ENCODE results near the gene FIZ1. TPM values are rescaled to one million over a fixed set of nuclear protein-coding genes. Genes with fewer than 3 reads are reported as not detected.

The FIZ1 gene
- total RNA-seq, 1 experiment from 2014 or later = 21.5 TPM

DNA sequence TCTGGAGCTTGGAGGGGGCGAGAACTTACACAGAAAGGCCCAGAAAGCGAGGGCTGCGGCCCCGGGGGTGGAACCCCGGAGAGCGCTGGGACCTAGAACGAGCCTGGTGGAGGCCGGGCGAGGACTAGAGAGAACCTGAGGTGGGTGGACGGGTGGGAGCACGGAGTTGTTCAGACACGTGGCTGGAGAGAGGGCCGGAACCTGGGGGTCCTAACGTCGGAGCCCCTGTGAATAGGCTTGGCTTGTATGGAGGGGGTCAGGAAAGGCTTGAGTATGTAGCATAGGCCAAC lies 44.5 kb upstream of the FIZ1 start:
- H4K91ac ChIP-seq (ENCODE audit: insufficient read length, low read depth, low read length) = no peak overlapping the region
- WGBS (ENCODE audit: extremely low coverage, insufficient read length, low lambda C conversion rate) = no CpG with 5 or more reads among the region's 15 CpGs

More for the DNA sequence above, 44.5 kb upstream of the FIZ1 start:
- Histone ChIP-seq H3K9me3 (ENCODE audit: control insufficient read depth, low read depth, low read length) (no peaks in the 10 kb centered on the region), H3K14ac (ENCODE audit: insufficient read depth, low read length) (no peak overlapping the region; the same call in 1 of the 2 replicates), H3T11ph (ENCODE audit: low read length) (no peak overlapping the region), H3K79me1 (ENCODE audit: insufficient read depth, low read depth, low read length, poor library complexity, severe bottlenecking) (peaks cover 3% of the 10 kb centered on the region), H2BK12ac (ENCODE audit: insufficient read length, low read depth, low read length) (no peak overlapping the region), H3K4ac (ENCODE audit: low read depth, low read length) (no peak overlapping the region), H3K9ac (ENCODE audit: extremely low read depth, insufficient read length, low read length) (peak overlapping the region; percentile 70), H4K20me1 (ENCODE audit: control insufficient read depth, insufficient read depth, insufficient read length) (no peaks in the 10 kb centered on the region), H4K8ac (replicated peaks; ENCODE audit: insufficient read length, low read depth, low read length) (no peak overlapping the region), H3K23ac (ENCODE audit: insufficient read length, low read depth, low read length) (no peak overlapping the region), H3K4me1 (ENCODE audit: insufficient read depth, low read length) (no peaks in the 10 kb centered on the region), H3K4me2 (ENCODE audit: insufficient read depth, insufficient read length, low read length) (peak overlapping the region; percentile 73), H3K27me3 (ENCODE audit: insufficient read depth, low read length) (no peaks in the 10 kb centered on the region), H2BK5ac (ENCODE audit: insufficient read length, low read length) (no peak overlapping the region), H4K5ac (ENCODE audit: insufficient read length, low read depth, low read length) (no peak overlapping the region), H3K23me2 (ENCODE audit: insufficient read length, low read depth, low read length, poor library complexity, severe bottlenecking) (peaks cover 40% of the 10 kb centered on the region), H2BK15ac (ENCODE audit: low read depth, low read length) (no peak overlapping the region), H3K27ac (ENCODE audit: insufficient read length, low read depth, low read length) (no peak overlapping the region), H2AK5ac (ENCODE audit: insufficient read length, low read length) (no peak overlapping the region), H2BK120ac (ENCODE audit: low read depth, low read length, poor library complexity, severe bottlenecking) (no peak overlapping the region), H2AFZ (ENCODE audit: low read length) (no peak overlapping the region), H2BK20ac (ENCODE audit: low read depth, low read length, poor library complexity, severe bottlenecking) (no peak overlapping the region), H3K79me2 (ENCODE audit: insufficient read depth, low read length) (peaks cover 7% of the 10 kb centered on the region; the same call in 1 of the 2 replicates), H3K56ac (ENCODE audit: insufficient read length, low read depth, low read length) (no peak overlapping the region), H3K18ac (ENCODE audit: insufficient read length, low read depth, low read length) (no peak overlapping the region)
- Mint-ChIP-seq H3K9me3 (peaks cover 0 to 4% of the 10 kb centered on the region in 2 experiments; a peak in 2 of 5 replicates), H3K4me3 (peak overlapping the region; percentile 97), H3K27me3 (ENCODE audit: low read depth) (peaks cover 3% of the 10 kb centered on the region; the same call in 1 of the 2 replicates), H3K27ac (peak overlapping the region in 2 of 3 experiments; percentile 94 to 98; a peak in 4 of 7 replicates), H3K36me3 (ENCODE audit: insufficient read depth in 1 of 3, low read depth in 3 of 3) (peaks cover 17 to 37% (median 26%) of the 10 kb centered on the region in 3 experiments), H3K4me1 (peaks cover 26 to 43% of the 10 kb centered on the region in 2 experiments)
- DNase-seq = no peak
- TF ChIP-seq, protein P1, sequence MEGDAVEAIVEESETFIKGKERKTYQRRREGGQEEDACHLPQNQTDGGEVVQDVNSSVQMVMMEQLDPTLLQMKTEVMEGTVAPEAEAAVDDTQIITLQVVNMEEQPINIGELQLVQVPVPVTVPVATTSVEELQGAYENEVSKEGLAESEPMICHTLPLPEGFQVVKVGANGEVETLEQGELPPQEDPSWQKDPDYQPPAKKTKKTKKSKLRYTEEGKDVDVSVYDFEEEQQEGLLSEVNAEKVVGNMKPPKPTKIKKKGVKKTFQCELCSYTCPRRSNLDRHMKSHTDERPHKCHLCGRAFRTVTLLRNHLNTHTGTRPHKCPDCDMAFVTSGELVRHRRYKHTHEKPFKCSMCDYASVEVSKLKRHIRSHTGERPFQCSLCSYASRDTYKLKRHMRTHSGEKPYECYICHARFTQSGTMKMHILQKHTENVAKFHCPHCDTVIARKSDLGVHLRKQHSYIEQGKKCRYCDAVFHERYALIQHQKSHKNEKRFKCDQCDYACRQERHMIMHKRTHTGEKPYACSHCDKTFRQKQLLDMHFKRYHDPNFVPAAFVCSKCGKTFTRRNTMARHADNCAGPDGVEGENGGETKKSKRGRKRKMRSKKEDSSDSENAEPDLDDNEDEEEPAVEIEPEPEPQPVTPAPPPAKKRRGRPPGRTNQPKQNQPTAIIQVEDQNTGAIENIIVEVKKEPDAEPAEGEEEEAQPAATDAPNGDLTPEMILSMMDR (conservative IDR thresholded peaks at IDR 0.05) = no peak
